HG02852 (cell line): Measurements from ENCODE around the gene CLCNKB.
"Not testable (repeated sequence)": the region's sequence is repeated elsewhere in the genome, so short reads cannot be mapped to it uniquely, and the experiment has no call there.

Source experiments
- ATAC-seq: cut with Tn5 transposase; IDR thresholded peaks from one replicate; pipeline ENCODE4 v1.9.1; 2021; ENCODE audit warnings: mild to moderate bottlenecking, moderate library complexity; ENCODE audit not compliant: unreplicated experiment

Gene CLCNKB

GRCh38 chr1:16014509-16015482 lies 28.8 kb upstream of the CLCNKB start:
- ATAC-seq = no peak

- no peak for ATAC-seq
Measured at GRCh38 chr1:16015491-16015890, 28.1 kb upstream of the CLCNKB start.

GRCh38 chr1:16015960-16016901 lies 27.4 kb upstream of the CLCNKB start:
- ATAC-seq = no peak

- no peak for ATAC-seq
Measured at GRCh38 chr1:16017076-16017460, 26.5 kb upstream of the CLCNKB start.

GRCh38 chr1:16017461-16018303 lies 25.9 kb upstream of the CLCNKB start, which contains the start of gene HSPB7:
Gene HSPB7, minus strand, starts transcription at chr1:16018043. Its CDS starts 80 bp downstream, at chr1:16017963.
- ATAC-seq = no peak

- no peak for ATAC-seq
Measured at GRCh38 chr1:16018308-16018707, 25.3 kb upstream of the CLCNKB start.

GRCh38 chr1:16018749-16019643 lies 24.6 kb upstream of the CLCNKB start:
- no peak for ATAC-seq

- no peak for ATAC-seq
Measured at GRCh38 chr1:16019644-16020277, 23.8 kb upstream of the CLCNKB start.

GRCh38 chr1:16020325-16020724 lies 23.3 kb upstream of the CLCNKB start:
- no peak for ATAC-seq

GRCh38 chr1:16020878-16021277 lies 22.7 kb upstream of the CLCNKB start:
- ATAC-seq = not testable (repeated sequence)

GRCh38 chr1:16021681-16022080 lies 21.9 kb upstream of the CLCNKB start, which contains the start of gene CLCNKA:
Gene CLCNKA, plus strand, starts transcription at chr1:16022036. Its CDS starts 584 bp downstream, at chr1:16022620.
- ATAC-seq = no peak

GRCh38 chr1:16022393-16022792 lies 21.2 kb upstream of the CLCNKB start:
- ATAC-seq = no peak

- no peak for ATAC-seq
Measured at GRCh38 chr1:16023050-16023653, 20.4 kb upstream of the CLCNKB start.

GRCh38 chr1:16026302-16026701 lies 17.3 kb upstream of the CLCNKB start:
- ATAC-seq = not testable (repeated sequence)

GRCh38 chr1:16026723-16027484 lies 16.7 kb upstream of the CLCNKB start:
- no peak for ATAC-seq

- ATAC-seq = no peak
Measured at GRCh38 chr1:16028237-16029002, 15.2 kb upstream of the CLCNKB start.

- ATAC-seq = not testable (repeated sequence)
Measured at GRCh38 chr1:16029003-16029268, 14.6 kb upstream of the CLCNKB start.
